Keratinocyte (primary cell): ENCODE measurements around the gene HCCS.

Source experiments
- CTCF ChIP-seq, 3 experiments: IDR thresholded peaks in 1 of 3; conservative IDR thresholded peaks in 1 of 3; optimal IDR thresholded peaks in 1 of 3; 2 replicates in 2 of 3; 3 replicates in 1 of 3; pipeline versions ENCODE3 to v1.5.1; 2011; ENCODE audit warnings: low read length in 3 of 3, mild to moderate bottlenecking in 3 of 3, moderate library complexity in 2 of 3, control low read depth in 1 of 3, inconsistent platforms in 1 of 3; ENCODE audit not compliant: insufficient read depth in 2 of 3; ENCODE audit errors: extremely low read depth in 1 of 3
- EZH2 ChIP-seq: IDR thresholded peaks from one replicate; pipeline ENCODE4 v1.6.1; 2012; ENCODE audit warnings: inconsistent platforms, mild to moderate bottlenecking, low read length, moderate library complexity

GRCh38 chrX:11159149-11159548 lies 48.0 kb downstream of the HCCS start:
- no peak for TF ChIP-seq CTCF (optimal IDR thresholded peaks at IDR 0.05 in 1 of 3, IDR thresholded peaks at IDR 0.05 in 1 of 3, conservative IDR thresholded peaks at IDR 0.05 in 1 of 3; ENCODE audit: extremely low read depth in 1 of 3, insufficient read depth in 2 of 3, low read length in 3 of 3)
- no peak for TF ChIP-seq EZH2
